ENCODE results near the gene S100PBP.

S100PBP gene

DNA sequence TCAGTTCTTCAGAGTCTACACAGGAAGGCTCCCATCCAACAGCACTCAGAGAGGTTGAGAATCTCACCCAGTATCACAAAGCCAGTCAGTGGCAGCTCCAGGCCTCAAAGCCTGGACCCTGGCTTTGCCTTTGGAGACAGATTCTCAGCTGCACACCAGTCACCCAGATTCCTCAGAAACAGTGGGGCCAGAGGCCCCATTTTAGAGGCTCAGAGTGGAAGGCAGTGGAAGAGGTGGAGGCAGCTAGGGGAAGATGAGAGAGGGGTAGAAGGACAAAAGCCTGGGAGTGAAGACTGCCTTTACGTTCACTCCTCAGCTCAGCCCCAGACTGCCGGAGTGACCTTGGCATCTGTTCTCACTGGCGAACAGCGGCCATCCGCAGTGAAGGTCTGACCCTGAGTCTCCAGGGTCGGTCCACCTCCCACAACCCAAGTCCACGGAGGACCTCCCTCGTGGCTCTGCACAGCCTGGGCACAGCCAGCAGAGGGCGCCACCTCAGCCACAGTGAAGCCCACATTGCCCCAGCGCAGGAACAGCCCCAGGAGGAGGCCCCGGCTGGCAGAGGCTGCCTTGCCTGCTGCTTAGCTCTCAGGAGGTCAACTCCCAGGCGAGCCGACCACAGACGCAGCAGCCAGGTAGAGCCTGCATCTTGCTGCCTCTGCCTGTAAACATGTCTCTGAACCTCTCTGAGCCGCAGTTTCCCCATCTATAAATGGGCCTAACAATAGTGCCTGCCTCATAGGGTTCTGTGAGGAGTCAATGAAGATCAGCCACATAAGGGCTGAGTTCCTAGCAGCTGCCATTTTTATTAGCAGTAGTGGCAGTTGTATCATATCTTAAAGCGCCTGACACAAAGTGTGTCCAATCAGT lies 59.1 kb downstream of the S100PBP start:
- H3K4me3 ChIP-seq (replicated peaks; ENCODE audit: low read depth, low read length) = no peak overlapping the region
- DNase-seq (ENCODE audit: extremely low read depth, low read depth) = no peak
- TF ChIP-seq, protein P1, sequence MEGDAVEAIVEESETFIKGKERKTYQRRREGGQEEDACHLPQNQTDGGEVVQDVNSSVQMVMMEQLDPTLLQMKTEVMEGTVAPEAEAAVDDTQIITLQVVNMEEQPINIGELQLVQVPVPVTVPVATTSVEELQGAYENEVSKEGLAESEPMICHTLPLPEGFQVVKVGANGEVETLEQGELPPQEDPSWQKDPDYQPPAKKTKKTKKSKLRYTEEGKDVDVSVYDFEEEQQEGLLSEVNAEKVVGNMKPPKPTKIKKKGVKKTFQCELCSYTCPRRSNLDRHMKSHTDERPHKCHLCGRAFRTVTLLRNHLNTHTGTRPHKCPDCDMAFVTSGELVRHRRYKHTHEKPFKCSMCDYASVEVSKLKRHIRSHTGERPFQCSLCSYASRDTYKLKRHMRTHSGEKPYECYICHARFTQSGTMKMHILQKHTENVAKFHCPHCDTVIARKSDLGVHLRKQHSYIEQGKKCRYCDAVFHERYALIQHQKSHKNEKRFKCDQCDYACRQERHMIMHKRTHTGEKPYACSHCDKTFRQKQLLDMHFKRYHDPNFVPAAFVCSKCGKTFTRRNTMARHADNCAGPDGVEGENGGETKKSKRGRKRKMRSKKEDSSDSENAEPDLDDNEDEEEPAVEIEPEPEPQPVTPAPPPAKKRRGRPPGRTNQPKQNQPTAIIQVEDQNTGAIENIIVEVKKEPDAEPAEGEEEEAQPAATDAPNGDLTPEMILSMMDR (IDR thresholded peaks at IDR 0.05; ENCODE audit: low read depth, low read length, missing control alignments) = peak; percentile 91

DNA sequence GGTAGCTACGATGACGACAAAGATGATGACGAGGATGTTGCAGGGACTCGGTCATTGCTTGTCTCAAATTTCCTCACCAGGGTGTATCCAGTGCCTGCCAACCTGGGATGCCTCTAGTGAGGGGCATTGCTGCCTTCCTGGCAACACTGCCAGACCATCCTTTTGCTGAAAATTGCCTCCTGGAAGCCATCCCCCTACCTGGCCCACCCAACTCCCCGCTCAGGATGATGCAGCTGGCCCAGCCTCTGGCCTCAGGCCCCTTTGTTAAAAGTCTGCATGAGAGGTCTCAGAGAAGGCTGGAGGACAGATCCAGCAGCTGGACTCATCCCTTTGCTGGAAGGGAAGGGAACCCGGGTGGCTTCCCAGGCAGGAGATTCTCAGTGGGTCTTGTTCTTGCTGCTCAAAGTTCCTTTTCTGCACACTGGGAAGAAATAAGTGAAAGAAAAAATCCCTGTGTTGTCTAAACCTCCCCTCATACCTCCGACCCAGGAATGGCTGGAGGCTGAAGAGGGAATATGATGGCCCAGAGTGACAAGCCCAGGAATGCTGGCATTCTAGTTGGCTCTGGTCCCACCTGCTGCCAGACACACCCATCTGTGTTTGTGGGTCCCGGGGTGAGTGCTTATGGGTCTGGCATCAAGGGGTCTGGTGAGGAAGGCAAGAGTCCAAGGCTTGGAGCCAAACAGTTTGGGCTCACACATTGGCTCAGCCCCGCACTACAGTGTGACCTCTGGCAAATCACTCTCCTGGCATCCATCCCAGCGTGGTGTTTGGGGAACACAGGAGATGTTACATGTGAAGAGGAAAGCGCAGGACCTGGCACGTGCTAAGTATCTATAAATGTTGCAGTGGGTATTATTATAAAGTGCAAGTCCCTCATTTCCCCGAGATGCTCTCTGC lies 60.0 kb downstream of the S100PBP start:
- no peak for DNase-seq (ENCODE audit: extremely low read depth, low read depth)
- TF ChIP-seq, protein P1 (IDR thresholded peaks at IDR 0.05; ENCODE audit: low read depth, low read length, missing control alignments) = no peak
- no peak overlapping the region for H3K4me3 ChIP-seq (replicated peaks; ENCODE audit: low read depth, low read length)

DNA sequence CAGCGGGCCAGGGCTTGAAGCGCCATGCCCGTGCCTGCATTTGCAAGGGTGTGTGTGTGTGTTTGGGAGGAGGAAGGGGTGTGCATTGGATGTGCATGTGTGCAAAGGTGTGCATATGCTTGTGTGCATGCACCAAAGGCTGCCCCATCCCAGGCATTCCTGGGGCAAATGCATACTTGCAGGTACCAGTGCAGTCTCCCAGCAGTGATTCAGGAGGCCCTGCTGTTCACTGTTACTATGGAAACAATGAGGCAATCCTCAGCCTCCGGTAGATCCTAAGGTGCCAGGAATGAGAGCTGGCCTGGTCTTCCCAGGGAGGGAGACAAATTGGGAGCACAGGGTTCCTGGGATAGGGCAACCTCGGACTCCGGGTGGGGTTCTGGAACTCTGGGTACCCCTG lies 60.7 kb downstream of the S100PBP start:
- H3K4me3 ChIP-seq (replicated peaks; ENCODE audit: low read depth, low read length) = no peak overlapping the region
- TF ChIP-seq, protein P1 (IDR thresholded peaks at IDR 0.05; ENCODE audit: low read depth, low read length, missing control alignments) = no peak
- no peak for DNase-seq (ENCODE audit: extremely low read depth, low read depth)

DNA sequence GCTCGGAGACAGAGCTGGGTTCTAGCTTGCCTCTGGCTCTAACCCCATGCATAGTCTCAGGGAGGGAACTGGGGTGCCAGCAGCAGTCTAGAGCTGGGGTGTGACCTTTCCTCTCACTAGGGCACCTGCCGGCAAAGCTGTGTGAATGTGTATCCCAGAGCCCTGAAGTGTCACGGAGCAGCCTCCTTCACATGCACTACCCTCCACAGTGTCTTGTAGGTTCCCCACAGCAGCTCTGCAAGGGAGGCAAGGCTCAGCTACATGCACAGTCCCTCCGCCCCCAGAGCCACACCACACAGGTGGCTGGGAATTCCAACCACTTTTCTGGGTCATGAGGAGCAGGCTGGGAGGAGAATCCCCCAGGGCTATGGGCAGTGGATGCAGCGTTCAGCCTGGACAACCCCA lies 61.2 kb downstream of the S100PBP start:
- H3K4me3 ChIP-seq (replicated peaks; ENCODE audit: low read depth, low read length) = no peak overlapping the region
- TF ChIP-seq, protein P1 (IDR thresholded peaks at IDR 0.05; ENCODE audit: low read depth, low read length, missing control alignments) = no peak
- no peak for DNase-seq (ENCODE audit: extremely low read depth, low read depth)

DNA sequence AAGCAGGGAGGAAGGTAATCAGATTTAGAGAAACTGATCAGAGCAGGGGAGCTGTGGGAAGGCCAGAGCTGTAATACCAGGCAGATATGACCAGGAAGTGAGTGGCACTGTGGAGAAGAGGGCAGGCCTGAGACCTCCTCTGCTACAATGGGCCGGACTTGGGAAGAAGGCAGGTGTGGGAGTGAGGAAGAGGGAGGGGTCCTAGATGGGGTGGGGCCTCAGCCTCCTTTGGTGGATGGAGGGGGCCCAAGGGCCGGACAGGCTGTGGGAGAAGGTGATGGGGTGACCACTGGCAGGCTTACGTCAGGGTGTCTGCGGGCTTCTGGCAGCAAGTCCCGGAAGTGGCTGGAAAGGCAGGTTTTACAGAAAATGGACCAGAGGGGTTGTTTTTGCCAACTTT lies 63.8 kb downstream of the S100PBP start:
- H3K4me3 ChIP-seq (replicated peaks; ENCODE audit: low read depth, low read length) = no peak overlapping the region
- DNase-seq (ENCODE audit: extremely low read depth, low read depth) = no peak

More for the DNA sequence above, 63.8 kb downstream of the S100PBP start:
- TF ChIP-seq, protein P1 (IDR thresholded peaks at IDR 0.05; ENCODE audit: low read depth, low read length, missing control alignments) = no peak
